Sigmoid colon (tissue), 7 donors: ENCODE measurements around the gene ZNF638. TPM values are rescaled to one million over a fixed set of nuclear protein-coding genes. Genes with fewer than 3 reads are reported as not detected.
A peak's percentile ranks its signal among the peaks of the same experiment; 100 is the strongest.

Experiments
- DNase-seq: peaks from one replicate; pipeline ENCODE4 v3.0.0-alpha.2; 2019
- H3K27ac ChIP-seq, 4 donors: fragments of 200-600 bp; sonication (generic); one replicate each; pipeline ENCODE4 v1.5.1; 2016 to 2019; ENCODE audit warnings: mild to moderate bottlenecking in 1 of 4
- H3K27me3 ChIP-seq, 3 donors: fragments of 200-600 bp; sonication (generic); one replicate each; pipeline ENCODE4 v1.5.1; 2019; ENCODE audit warnings: mild to moderate bottlenecking in 1 of 3
- H3K36me3 ChIP-seq, 4 donors: fragments of 200-600 bp; sonication (generic); one replicate each; pipeline ENCODE4 v1.5.1; 2016 to 2019
- H3K4me1 ChIP-seq, 4 donors: fragments of 200-600 bp; sonication (generic); one replicate each; pipeline ENCODE4 v1.5.1; 2017 to 2019
- H3K4me3 ChIP-seq, 4 donors: fragments of 200-600 bp; sonication (generic); one replicate each; pipeline ENCODE4 v1.5.1; 2017 to 2019; ENCODE audit warnings: mild to moderate bottlenecking in 2 of 4, moderate library complexity in 1 of 4
- H3K9me3 ChIP-seq, 4 donors: fragments of 200-600 bp in 3 of 4; sonication (generic) in 3 of 4; one replicate each; pipeline versions ENCODE4 v1.5.1 to v1.6.1; 2013 to 2019
- EP300 ChIP-seq, 4 donors: sonication (generic); formaldehyde crosslinking; IDR thresholded peaks; one replicate each; pipeline ENCODE4 v1.6.1; 2017; ENCODE audit warnings: antibody characterized with exemption in 4 of 4
- POLR2A ChIP-seq, 2 donors: fragments of 450-650 bp; IDR thresholded peaks; one replicate each; pipeline ENCODE4 v1.6.1; 2016; ENCODE audit warnings: antibody characterized with exemption in 2 of 2, mild to moderate bottlenecking in 2 of 2, moderate library complexity in 2 of 2
- POLR2AphosphoS5 ChIP-seq, 4 donors: sonication (generic); formaldehyde crosslinking; IDR thresholded peaks; one replicate each; pipeline ENCODE4 v1.6.1; 2017; ENCODE audit warnings: antibody characterized with exemption in 4 of 4
- WGBS, 2 donors: extraction: QIAGEN DNeasy Blood & Tissue Kit; methylation state at CpG; one replicate each; pipeline ENCODE4 v1.1.7; 2013; 5-methylcytosine and 5-hydroxymethylcytosine counted together
- intact Hi-C: fragments of 100-400 bp; cut with DNase I; formaldehyde crosslinking; loops from one replicate; pipeline ENCODE4 v1.15.1; 2023
- polyA plus RNA-seq, 3 donors: library from polyadenylated mRNA; stranded (reverse); fragments of 200-250 nt; gene quantifications; one replicate each; pipeline ENCODE4 v1.2.3, GENCODE V29; 2013
- total RNA-seq, 4 donors: library from RNA; depleted of rRNA; stranded (reverse); fragments of >200 nt; gene quantifications; one replicate each; pipeline ENCODE4 v1.1.0, GENCODE V29; 2016
- TF ChIP-seq, protein P1 (sequence below), 4 experiments: fragments of 450-650 bp in 3 of 4; fragments of 200-600 bp in 1 of 4; IDR thresholded peaks; one replicate each; pipeline ENCODE4 v1.5.1; 2016 to 2019; ENCODE audit warnings: antibody characterized with exemption in 4 of 4, mild to moderate bottlenecking in 3 of 4, moderate library complexity in 2 of 4
- donor health status: healthy with polysubstance abuse.
- donor health status: Bipolar disorder and iron deficiency.
- donor health status: healthy.

The ZNF638 gene, protein sequence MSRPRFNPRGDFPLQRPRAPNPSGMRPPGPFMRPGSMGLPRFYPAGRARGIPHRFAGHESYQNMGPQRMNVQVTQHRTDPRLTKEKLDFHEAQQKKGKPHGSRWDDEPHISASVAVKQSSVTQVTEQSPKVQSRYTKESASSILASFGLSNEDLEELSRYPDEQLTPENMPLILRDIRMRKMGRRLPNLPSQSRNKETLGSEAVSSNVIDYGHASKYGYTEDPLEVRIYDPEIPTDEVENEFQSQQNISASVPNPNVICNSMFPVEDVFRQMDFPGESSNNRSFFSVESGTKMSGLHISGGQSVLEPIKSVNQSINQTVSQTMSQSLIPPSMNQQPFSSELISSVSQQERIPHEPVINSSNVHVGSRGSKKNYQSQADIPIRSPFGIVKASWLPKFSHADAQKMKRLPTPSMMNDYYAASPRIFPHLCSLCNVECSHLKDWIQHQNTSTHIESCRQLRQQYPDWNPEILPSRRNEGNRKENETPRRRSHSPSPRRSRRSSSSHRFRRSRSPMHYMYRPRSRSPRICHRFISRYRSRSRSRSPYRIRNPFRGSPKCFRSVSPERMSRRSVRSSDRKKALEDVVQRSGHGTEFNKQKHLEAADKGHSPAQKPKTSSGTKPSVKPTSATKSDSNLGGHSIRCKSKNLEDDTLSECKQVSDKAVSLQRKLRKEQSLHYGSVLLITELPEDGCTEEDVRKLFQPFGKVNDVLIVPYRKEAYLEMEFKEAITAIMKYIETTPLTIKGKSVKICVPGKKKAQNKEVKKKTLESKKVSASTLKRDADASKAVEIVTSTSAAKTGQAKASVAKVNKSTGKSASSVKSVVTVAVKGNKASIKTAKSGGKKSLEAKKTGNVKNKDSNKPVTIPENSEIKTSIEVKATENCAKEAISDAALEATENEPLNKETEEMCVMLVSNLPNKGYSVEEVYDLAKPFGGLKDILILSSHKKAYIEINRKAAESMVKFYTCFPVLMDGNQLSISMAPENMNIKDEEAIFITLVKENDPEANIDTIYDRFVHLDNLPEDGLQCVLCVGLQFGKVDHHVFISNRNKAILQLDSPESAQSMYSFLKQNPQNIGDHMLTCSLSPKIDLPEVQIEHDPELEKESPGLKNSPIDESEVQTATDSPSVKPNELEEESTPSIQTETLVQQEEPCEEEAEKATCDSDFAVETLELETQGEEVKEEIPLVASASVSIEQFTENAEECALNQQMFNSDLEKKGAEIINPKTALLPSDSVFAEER (N-terminal part only)
- 100 to 1,000 TPM; 161 to 184 (median 176) TPM for total RNA-seq
- polyA plus RNA-seq = 10 to 100 TPM; 28.7 to 69.8 (median 43.8) TPM

DNA sequence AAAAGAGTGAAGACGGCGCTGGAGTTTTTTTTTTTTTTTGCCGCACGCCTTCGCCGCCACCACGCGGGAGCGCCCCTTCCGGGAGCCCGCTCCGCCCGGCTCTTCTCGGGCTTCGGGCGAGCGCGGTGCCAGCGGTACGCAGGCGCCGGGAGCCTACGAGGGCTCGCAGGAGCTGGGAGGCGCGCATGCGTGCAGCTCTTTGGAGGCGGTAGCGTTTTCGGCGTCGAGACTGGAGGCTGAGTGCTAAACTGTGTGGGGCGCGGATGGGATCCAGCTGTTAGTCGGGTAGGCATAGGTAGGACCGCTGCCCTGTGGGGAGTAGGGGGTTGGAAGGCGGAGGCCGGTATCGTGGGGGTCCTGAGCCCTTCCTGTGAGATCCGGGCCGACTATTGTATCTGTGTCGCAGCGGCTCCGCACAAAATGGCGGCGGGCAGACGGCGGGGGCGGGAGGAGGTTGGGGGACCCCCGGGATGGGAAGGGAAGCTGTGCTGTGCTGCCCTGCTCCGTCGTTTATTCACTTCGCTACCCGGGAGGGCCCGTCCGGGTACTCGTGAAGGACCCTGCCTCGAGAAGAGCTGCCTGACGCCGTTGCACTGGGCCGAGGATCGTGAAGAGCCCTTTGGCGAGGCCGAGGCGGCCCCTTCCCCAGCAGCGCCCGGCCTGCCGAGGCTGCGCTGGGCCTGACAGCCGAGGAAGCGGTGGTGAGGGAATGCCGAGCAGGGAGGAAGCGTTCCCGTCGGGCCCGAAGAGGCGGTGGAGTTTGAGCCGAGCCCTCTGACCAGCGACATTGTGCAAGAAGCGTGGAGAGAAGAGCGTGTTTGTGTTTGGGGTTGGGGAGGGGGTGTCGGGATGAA, at the start of gene ZNF638:
Gene ZNF638 (plus strand): TSS at position 202 of the 854 bp plus-strand sequence. CDS start 17,173 bp downstream, outside the sequence.
- peaks cover 0 to 4% (median 0%) of the 10 kb centered on the region in 4 donors for H3K36me3 ChIP-seq
- H3K27me3 ChIP-seq = no peaks in the 10 kb centered on the region
- TF ChIP-seq EP300 (IDR thresholded peaks at IDR 0.05) = no peak
- TF ChIP-seq, protein P1, sequence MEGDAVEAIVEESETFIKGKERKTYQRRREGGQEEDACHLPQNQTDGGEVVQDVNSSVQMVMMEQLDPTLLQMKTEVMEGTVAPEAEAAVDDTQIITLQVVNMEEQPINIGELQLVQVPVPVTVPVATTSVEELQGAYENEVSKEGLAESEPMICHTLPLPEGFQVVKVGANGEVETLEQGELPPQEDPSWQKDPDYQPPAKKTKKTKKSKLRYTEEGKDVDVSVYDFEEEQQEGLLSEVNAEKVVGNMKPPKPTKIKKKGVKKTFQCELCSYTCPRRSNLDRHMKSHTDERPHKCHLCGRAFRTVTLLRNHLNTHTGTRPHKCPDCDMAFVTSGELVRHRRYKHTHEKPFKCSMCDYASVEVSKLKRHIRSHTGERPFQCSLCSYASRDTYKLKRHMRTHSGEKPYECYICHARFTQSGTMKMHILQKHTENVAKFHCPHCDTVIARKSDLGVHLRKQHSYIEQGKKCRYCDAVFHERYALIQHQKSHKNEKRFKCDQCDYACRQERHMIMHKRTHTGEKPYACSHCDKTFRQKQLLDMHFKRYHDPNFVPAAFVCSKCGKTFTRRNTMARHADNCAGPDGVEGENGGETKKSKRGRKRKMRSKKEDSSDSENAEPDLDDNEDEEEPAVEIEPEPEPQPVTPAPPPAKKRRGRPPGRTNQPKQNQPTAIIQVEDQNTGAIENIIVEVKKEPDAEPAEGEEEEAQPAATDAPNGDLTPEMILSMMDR (IDR thresholded peaks at IDR 0.05) = peak; percentile 34 to 76 (median 54)
- peak; percentile 94 to 95 for TF ChIP-seq POLR2A (IDR thresholded peaks at IDR 0.05)
- peak; percentile 91 to 99 (median 98) for TF ChIP-seq POLR2AphosphoS5 (IDR thresholded peaks at IDR 0.05)
- 0% methylated on average over 82 of the region's 82 CpGs for WGBS, 2 donors
- H3K4me1 ChIP-seq = peaks cover 0 to 44% (median 37%) of the 10 kb centered on the region in 4 donors
- peak; percentile 96 for DNase-seq
- H3K4me3 ChIP-seq = peak within 1 kb of the TSS; percentile 81 to 98 (median 86)
- intact Hi-C loops = loop anchor here (1.0 to 5.0 kb wide), 4 partner anchors 55 to 200 kb away; partner anchors contain the start of genes MCEE and MPHOSPH10
- H3K9me3 ChIP-seq = no peaks in the 10 kb centered on the region
- H3K27ac ChIP-seq = peak within 1 kb of the TSS; percentile 90 to 97 (median 92)

DNA sequence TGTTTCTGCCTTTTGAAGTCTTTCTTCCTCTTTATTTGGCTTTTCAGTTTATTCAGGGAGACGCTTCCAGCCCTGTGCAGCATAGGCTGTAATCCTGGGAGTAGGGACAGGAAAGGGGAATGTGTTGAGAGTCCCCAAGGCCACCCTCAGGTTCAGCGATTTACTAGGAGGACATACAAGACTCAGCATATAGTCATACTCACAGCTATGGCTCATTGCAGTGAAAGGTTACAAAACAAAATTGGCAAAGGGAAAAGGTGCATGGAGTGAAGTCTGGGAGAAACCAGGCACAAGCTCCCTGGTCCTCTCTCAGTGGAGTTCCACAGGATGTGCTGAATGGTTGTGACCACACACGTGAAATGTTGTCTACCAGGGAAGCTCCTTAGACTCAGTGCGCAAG, 49.6 kb upstream of the ZNF638 start:
- Histone ChIP-seq H3K4me3 (no peak overlapping the region), H3K36me3 (no peaks in the 10 kb centered on the region), H3K27me3 (peaks cover 14 to 79% (median 39%) of the 10 kb centered on the region in 3 donors), H3K27ac (no peak overlapping the region), H3K9me3 (no peaks in the 10 kb centered on the region), H3K4me1 (peaks cover 0 to 11% (median 10%) of the 10 kb centered on the region in 4 donors)
- intact Hi-C loops = no loop called here
- DNase-seq = no peak
- 89 to 93% methylated on average over 4 of the region's 4 CpGs for WGBS, 2 donors
- no peak for TF ChIP-seq POLR2AphosphoS5 (IDR thresholded peaks at IDR 0.05)
- TF ChIP-seq EP300 (IDR thresholded peaks at IDR 0.05) = no peak
- TF ChIP-seq POLR2A (IDR thresholded peaks at IDR 0.05) = no peak
- TF ChIP-seq, protein P1 (IDR thresholded peaks at IDR 0.05) = no peak

DNA sequence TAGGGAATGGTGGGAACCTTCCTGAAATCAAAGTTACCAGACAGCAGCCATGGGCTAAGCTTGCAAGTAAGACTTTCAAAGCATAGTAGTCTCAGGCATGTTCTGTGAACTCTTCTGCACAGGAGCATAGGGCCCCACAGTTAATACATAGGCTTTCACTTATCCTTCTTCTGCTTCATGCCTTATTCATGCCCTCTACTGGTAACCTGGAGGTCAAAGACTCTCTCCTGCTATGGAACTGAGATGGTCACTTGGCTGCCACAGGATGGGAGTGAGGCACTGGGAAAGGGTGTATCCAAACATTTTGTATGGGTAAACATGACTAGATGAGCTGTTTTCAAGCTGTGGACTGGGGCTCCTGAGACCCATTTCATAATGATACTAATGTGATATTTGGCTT, 49.1 kb upstream of the ZNF638 start:
- Histone ChIP-seq H3K4me1 (peaks cover 0 to 5% (median 4%) of the 10 kb centered on the region in 4 donors), H3K9me3 (no peaks in the 10 kb centered on the region), H3K4me3 (no peak overlapping the region), H3K27ac (no peak overlapping the region), H3K27me3 (peaks cover 12 to 74% (median 36%) of the 10 kb centered on the region in 3 donors), H3K36me3 (no peaks in the 10 kb centered on the region)
- intact Hi-C loops = no loop called here
- no peak for DNase-seq
- no peak for TF ChIP-seq POLR2AphosphoS5 (IDR thresholded peaks at IDR 0.05)
- no peak for TF ChIP-seq EP300 (IDR thresholded peaks at IDR 0.05)
- no peak for TF ChIP-seq POLR2A (IDR thresholded peaks at IDR 0.05)
- TF ChIP-seq, protein P1 (IDR thresholded peaks at IDR 0.05) = no peak
